ENCODE results near the gene ZEB2.

Gene ZEB2

DNA sequence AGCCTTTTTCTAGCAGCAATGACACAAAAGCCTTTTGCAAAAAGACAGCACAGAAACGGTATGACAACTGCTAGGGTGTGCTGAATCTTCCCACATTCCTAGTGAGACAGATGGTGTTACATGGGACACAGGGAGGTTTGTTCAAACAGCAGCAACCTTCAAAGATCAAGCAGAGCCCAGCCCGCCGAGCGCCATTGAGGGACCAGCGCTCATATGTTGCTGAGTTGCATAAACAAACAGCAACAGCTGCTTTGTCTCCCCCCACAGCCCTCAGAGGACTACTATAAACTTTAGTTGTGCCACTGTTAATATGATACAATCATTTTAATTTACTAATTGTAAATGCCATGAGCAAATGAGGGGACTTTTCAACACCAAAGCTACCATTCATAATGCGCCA, 117.7 kb downstream of the ZEB2 start:
- Histone ChIP-seq H3K27me3 (replicated peaks; ENCODE audit: control insufficient read depth, insufficient read depth, low read length) (no peaks in the 10 kb centered on the region; the same call in 1 of the 2 replicates), H3K4me3 (replicated peaks; ENCODE audit: low read depth, low read length) (no peak overlapping the region), H3K36me3 (ENCODE audit: control insufficient read depth, insufficient read depth, low read length) (no peaks in the 10 kb centered on the region)
- TF ChIP-seq, protein P1, sequence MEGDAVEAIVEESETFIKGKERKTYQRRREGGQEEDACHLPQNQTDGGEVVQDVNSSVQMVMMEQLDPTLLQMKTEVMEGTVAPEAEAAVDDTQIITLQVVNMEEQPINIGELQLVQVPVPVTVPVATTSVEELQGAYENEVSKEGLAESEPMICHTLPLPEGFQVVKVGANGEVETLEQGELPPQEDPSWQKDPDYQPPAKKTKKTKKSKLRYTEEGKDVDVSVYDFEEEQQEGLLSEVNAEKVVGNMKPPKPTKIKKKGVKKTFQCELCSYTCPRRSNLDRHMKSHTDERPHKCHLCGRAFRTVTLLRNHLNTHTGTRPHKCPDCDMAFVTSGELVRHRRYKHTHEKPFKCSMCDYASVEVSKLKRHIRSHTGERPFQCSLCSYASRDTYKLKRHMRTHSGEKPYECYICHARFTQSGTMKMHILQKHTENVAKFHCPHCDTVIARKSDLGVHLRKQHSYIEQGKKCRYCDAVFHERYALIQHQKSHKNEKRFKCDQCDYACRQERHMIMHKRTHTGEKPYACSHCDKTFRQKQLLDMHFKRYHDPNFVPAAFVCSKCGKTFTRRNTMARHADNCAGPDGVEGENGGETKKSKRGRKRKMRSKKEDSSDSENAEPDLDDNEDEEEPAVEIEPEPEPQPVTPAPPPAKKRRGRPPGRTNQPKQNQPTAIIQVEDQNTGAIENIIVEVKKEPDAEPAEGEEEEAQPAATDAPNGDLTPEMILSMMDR (IDR thresholded peaks at IDR 0.05; ENCODE audit: insufficient read depth, low read length, poor library complexity, severe bottlenecking): no peak
- no peak for DNase-seq (ENCODE audit: extremely low read depth, insufficient read length)

DNA sequence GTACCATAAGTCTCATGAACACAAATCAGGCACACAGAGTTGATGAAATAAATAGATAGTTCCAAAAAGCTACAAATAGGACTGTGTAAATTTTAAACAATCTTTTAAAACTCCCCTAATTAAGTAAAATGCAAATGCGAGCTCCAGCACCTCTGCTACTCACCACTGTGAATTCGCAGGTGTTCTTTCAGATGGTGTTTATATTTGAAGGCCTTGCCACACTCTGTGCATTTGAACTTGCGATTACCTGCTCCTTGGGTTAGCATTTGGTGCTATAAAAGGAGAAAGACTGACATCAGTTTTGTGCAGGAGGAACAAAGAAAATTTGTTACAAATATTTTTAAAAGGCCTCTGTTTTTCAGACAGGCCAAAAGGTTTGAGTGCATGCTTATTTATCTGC, 118.9 kb downstream of the ZEB2 start:
- TF ChIP-seq, protein P1 (IDR thresholded peaks at IDR 0.05; ENCODE audit: insufficient read depth, low read length, poor library complexity, severe bottlenecking): no peak
- no peak overlapping the region for H3K4me3 ChIP-seq (replicated peaks; ENCODE audit: low read depth, low read length)
- DNase-seq (ENCODE audit: extremely low read depth, insufficient read length): no peak
- no peaks in the 10 kb centered on the region for H3K36me3 ChIP-seq (ENCODE audit: control insufficient read depth, insufficient read depth, low read length)
- H3K27me3 ChIP-seq (replicated peaks; ENCODE audit: control insufficient read depth, insufficient read depth, low read length): no peaks in the 10 kb centered on the region; the same call in 1 of the 2 replicates

DNA sequence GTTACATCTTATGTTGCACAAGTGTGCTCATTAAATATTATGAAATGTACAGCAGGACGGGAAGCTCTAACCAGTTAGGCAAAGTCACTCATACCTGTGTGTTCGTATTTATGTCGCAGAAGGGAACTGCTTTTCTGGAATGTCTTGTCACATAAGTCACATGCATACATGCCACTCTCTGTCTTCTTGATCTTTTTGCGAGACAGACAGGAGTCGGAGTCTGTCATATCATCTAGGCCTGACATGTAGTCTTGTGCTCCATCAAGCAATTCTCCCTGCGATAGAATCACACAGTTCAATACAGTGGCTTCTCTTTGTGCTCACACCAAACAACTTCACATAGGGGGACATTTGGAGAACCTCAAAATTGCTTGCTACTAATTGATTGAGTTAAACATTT, 123.6 kb downstream of the ZEB2 start:
- no peak for DNase-seq (ENCODE audit: extremely low read depth, insufficient read length)
- Histone ChIP-seq H3K27me3 (replicated peaks; ENCODE audit: control insufficient read depth, insufficient read depth, low read length) (no peaks in the 10 kb centered on the region; the same call in 1 of the 2 replicates), H3K4me3 (replicated peaks; ENCODE audit: low read depth, low read length) (no peak overlapping the region), H3K36me3 (ENCODE audit: control insufficient read depth, insufficient read depth, low read length) (no peaks in the 10 kb centered on the region)
- TF ChIP-seq, protein P1 (IDR thresholded peaks at IDR 0.05; ENCODE audit: insufficient read depth, low read length, poor library complexity, severe bottlenecking): no peak

DNA sequence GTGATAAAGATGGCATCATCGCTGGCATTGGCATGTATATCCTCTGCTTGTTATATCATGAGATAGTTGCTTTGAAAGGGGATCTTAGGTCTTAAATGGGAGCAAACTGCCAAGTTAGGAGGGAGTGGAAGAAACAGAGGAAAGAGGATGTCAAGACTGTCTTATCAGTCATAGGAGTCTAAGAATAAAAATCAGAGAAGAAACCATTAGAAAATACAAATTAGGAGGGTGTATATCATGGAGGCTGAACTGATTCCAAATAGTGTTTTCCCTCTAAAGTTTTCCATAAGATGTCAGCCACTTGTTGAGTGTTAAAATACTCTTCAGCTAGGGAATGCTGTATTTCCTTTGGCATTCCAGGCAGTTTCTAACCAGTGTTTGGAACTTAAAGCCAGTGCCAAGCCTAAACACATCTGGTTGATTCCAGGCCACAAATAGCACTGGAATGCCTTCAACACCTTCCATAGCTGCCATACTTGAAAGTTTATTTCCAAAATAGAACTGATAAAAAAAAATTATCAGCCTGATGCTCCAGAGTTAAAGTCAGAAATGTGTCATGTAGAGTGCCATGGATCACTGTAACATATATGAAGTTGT, 129.4 kb downstream of the ZEB2 start:
- DNase-seq (ENCODE audit: extremely low read depth, insufficient read length): no peak
- Histone ChIP-seq H3K4me3 (replicated peaks; ENCODE audit: low read depth, low read length) (no peak overlapping the region), H3K27me3 (replicated peaks; ENCODE audit: control insufficient read depth, insufficient read depth, low read length) (no peaks in the 10 kb centered on the region), H3K36me3 (ENCODE audit: control insufficient read depth, insufficient read depth, low read length) (no peaks in the 10 kb centered on the region)
- TF ChIP-seq, protein P1 (IDR thresholded peaks at IDR 0.05; ENCODE audit: insufficient read depth, low read length, poor library complexity, severe bottlenecking): no peak

DNA sequence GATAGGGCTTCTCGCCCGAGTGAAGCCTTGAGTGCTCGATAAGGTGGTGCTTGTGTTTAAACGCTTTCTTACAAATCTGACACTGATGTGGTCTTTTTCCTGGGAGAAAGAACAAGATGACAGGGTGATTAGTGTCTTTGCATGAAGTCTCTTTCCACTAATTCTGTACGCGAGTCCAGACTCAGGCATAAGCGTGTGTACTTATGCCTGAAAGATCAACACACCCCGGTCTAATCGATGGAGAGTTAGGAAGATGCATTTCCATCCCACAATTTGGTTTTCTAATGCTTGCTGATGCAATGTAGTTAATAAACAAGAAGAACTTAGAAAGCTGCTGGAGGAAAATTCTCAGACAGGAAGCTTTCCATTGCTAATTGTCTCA, 130.0 kb downstream of the ZEB2 start:
- TF ChIP-seq, protein P1 (IDR thresholded peaks at IDR 0.05; ENCODE audit: insufficient read depth, low read length, poor library complexity, severe bottlenecking): no peak
- DNase-seq (ENCODE audit: extremely low read depth, insufficient read length): no peak
- no peaks in the 10 kb centered on the region for H3K36me3 ChIP-seq (ENCODE audit: control insufficient read depth, insufficient read depth, low read length)
- H3K27me3 ChIP-seq (replicated peaks; ENCODE audit: control insufficient read depth, insufficient read depth, low read length): no peaks in the 10 kb centered on the region
- no peak overlapping the region for H3K4me3 ChIP-seq (replicated peaks; ENCODE audit: low read depth, low read length)
